HepG2 (cell line): Measurements from ENCODE around the gene ZNF341. TPM values are rescaled to one million over a fixed set of nuclear protein-coding genes. Genes with fewer than 3 reads are reported as not detected.
A peak's percentile ranks its signal among the peaks of the same experiment; 100 is the strongest.

ENCODE experiments used
- FOXP1 ChIP-seq, 2 experiments: fragments of 450-650 bp in 1 of 2; IDR thresholded peaks; 2 replicates each; pipeline ENCODE4 v1.6.1; 2017 to 2018; ENCODE audit warnings: antibody characterized with exemption in 1 of 2
- NCOA1 ChIP-seq: sonication (generic); formaldehyde crosslinking; IDR thresholded peaks from 2 replicates; pipeline ENCODE4 v1.9.0; 2021; ENCODE audit warnings: missing genetic modification reagents
- NFATC3 ChIP-seq: sonication (generic); formaldehyde crosslinking; IDR thresholded peaks from 2 replicates; pipeline ENCODE4 v1.5.1; 2020; ENCODE audit warnings: mild to moderate bottlenecking, missing genetic modification reagents
- PHF20 ChIP-seq: sonication (generic); formaldehyde crosslinking; IDR thresholded peaks from 2 replicates; pipeline ENCODE4 v1.5.0; 2020; ENCODE audit warnings: mild to moderate bottlenecking, missing genetic modification reagents
- RBM39 ChIP-seq: fragments of 200-400 bp; formaldehyde crosslinking; IDR thresholded peaks from one replicate; pipeline ENCODE4 v1.6.1; 2018; ENCODE audit warnings: antibody characterized with exemption, mild to moderate bottlenecking, low read depth, low read length; ENCODE audit not compliant: poor library complexity, severe bottlenecking
- STAG1 ChIP-seq: sonication (generic); formaldehyde crosslinking; IDR thresholded peaks from 2 replicates; pipeline ENCODE4 v1.4.0; 2020; ENCODE audit warnings: missing genetic modification reagents
- XRCC5 ChIP-seq: fragments of 200-400 bp; formaldehyde crosslinking; optimal IDR thresholded peaks from 2 replicates; pipeline ENCODE3; 2017; ENCODE audit warnings: mild to moderate bottlenecking, low read length
- ZFP82 ChIP-seq: sonication (generic); formaldehyde crosslinking; IDR thresholded peaks from 2 replicates; pipeline ENCODE4 v1.5.1; 2020; ENCODE audit warnings: mild to moderate bottlenecking, missing genetic modification reagents, borderline replicate concordance
- ZMYM2 ChIP-seq: sonication (generic); formaldehyde crosslinking; IDR thresholded peaks from 2 replicates; pipeline ENCODE4 v1.8.0; 2022; ENCODE audit warnings: mild to moderate bottlenecking, missing genetic modification reagents
- ZNF124 ChIP-seq: sonication (generic); formaldehyde crosslinking; IDR thresholded peaks from 2 replicates; pipeline ENCODE4 v1.4.0; 2020; ENCODE audit warnings: missing genetic modification reagents
- ZNF230 ChIP-seq: sonication (generic); formaldehyde crosslinking; IDR thresholded peaks from 2 replicates; pipeline ENCODE4 v1.4.0; 2020; ENCODE audit warnings: mild to moderate bottlenecking, missing genetic modification reagents
- ZNF24 ChIP-seq: fragments of 450-650 bp; IDR thresholded peaks from 2 replicates; pipeline ENCODE4 v1.6.1; 2017; ENCODE audit warnings: antibody characterized with exemption, mild to moderate bottlenecking
- ZNF451 ChIP-seq: sonication (generic); formaldehyde crosslinking; IDR thresholded peaks from 2 replicates; pipeline ENCODE4 v1.5.0; 2020; ENCODE audit warnings: mild to moderate bottlenecking, missing genetic modification reagents
- ZNF776 ChIP-seq: sonication (generic); formaldehyde crosslinking; IDR thresholded peaks from 2 replicates; pipeline ENCODE4 v1.4.0; 2020; ENCODE audit warnings: mild to moderate bottlenecking, missing genetic modification reagents
- ZNF850 ChIP-seq: sonication (generic); formaldehyde crosslinking; conservative IDR thresholded peaks from 2 replicates; pipeline ENCODE4 v1.9.0; 2021; ENCODE audit warnings: mild to moderate bottlenecking, missing genetic modification reagents
- polyA plus RNA-seq, 8 experiments: library from polyadenylated mRNA; depleted of rRNA in 3 of 8; stranded (reverse) in 7 of 8; unstranded in 1 of 8; fragments of >200 nt; fragmentation: Illumina TruSeq in 4 of 8; extraction: Trizol in 4 of 8; gene quantifications; 2 replicates each; pipeline versions ENCODE4 v1.2.1 to v1.2.3, GENCODE V29; 2011 to 2016; ENCODE audit warnings: low read depth in 4 of 8, missing spikeins in 1 of 8, mixed read lengths in 1 of 8; ENCODE audit not compliant: insufficient read depth in 1 of 8
- total RNA-seq, 5 experiments: library from RNA; depleted of rRNA; stranded (reverse); fragments of >200 nt; fragmentation: Illumina TruSeq; extraction: Trizol; gene quantifications; 2 replicates each; pipeline ENCODE4 v1.2.3, GENCODE V29; 2016; ENCODE audit warnings: low read depth in 1 of 5
- TF ChIP-seq, protein P1 (sequence below): sonication (generic); formaldehyde crosslinking; IDR thresholded peaks from 2 replicates; pipeline ENCODE4 v1.8.0; 2022; ENCODE audit warnings: mild to moderate bottlenecking, missing genetic modification reagents, moderate library complexity
- TF ChIP-seq, protein P2 (sequence below): sonication (generic); formaldehyde crosslinking; IDR thresholded peaks from 2 replicates; pipeline ENCODE4 v1.8.0; 2022; ENCODE audit warnings: missing genetic modification reagents, mild to moderate bottlenecking, borderline replicate concordance
- TF ChIP-seq, protein P3 (sequence below): sonication (generic); formaldehyde crosslinking; IDR thresholded peaks from 2 replicates; pipeline ENCODE4 v1.4.0; 2020; ENCODE audit warnings: missing genetic modification reagents
- TF ChIP-seq, protein P4 (sequence below): sonication (generic); formaldehyde crosslinking; IDR thresholded peaks from 2 replicates; pipeline ENCODE4; 2020; ENCODE audit warnings: missing genetic modification reagents, mild to moderate bottlenecking, borderline replicate concordance
- TF ChIP-seq, protein P5 (sequence below): sonication (generic); formaldehyde crosslinking; conservative IDR thresholded peaks from 2 replicates; pipeline ENCODE4 v1.4.0; 2020; ENCODE audit warnings: missing genetic modification reagents

The ZNF341 gene
- total and polyA plus RNA-seq, 2 of the 13 experiments (the other 11 are each of a cell fraction or from before 2014, with no cell fraction given), result 1.1 to 2.2 TPM

DNA sequence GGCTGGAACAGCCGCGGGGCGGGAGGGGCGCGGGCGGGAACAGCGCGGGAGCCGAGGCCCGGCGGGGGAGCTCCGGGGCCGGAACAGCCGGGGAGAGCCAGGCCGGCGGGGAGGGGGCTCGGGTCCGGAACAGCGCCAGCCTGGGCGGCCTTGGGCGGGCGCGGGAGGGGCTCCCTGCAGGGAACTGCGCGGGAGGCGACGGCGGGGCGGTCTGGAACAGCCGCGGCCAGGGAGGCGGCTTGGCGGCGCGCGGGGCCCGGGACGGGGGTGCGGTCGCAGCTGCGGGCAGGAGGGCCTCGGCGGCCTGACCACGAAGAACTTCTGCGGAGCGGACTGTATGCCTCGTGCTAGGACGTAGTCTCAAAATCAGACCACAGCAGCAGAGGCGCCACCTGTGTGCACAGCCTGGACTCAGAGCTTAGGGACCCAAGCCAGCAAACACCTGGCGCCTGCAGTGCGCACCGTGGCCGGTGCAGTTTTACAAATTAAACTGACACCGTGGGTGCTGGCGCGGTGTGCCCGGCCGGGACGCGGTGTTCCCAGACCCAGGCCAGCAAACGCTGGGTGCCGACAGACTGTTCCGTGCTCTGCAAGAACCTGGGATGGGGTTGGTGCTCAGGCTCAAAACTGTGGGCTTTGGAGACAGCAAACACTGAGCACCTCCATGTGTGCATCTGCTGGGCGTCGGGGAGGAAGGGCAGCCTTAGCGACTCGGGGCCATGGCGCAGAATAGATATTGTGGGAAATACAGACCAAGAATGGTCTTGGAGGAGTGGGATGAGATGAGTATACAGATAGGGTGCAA lies 572 bp downstream of the ZNF341 start (continued):
- TF ChIP-seq STAG1, result 0 out of 2 replicates have a peak, but pooled peaks have one; percentile 13
- TF ChIP-seq FOXP1 (IDR thresholded peaks at IDR 0.05), result no peak
- TF ChIP-seq FOXP1 (CRISPR knock-in tag; IDR thresholded peaks at IDR 0.05), result no peak; the same call in 1 of the 2 replicates
- TF ChIP-seq, protein P1, sequence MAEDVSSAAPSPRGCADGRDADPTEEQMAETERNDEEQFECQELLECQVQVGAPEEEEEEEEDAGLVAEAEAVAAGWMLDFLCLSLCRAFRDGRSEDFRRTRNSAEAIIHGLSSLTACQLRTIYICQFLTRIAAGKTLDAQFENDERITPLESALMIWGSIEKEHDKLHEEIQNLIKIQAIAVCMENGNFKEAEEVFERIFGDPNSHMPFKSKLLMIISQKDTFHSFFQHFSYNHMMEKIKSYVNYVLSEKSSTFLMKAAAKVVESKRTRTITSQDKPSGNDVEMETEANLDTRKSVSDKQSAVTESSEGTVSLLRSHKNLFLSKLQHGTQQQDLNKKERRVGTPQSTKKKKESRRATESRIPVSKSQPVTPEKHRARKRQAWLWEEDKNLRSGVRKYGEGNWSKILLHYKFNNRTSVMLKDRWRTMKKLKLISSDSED (CRISPR knock-in tag), result peak; percentile 79; the same call in 1 of the 2 replicates
- no peak; the same call in 1 of the 2 replicates for TF ChIP-seq ZNF850 (CRISPR knock-in tag)
- TF ChIP-seq ZMYM2 (CRISPR knock-in tag), result peak; percentile 70; the same call in 1 of the 2 replicates
- TF ChIP-seq NFATC3 (CRISPR knock-in tag), result peak; percentile 66; the same call in 1 of the 2 replicates
- no peak; the same call in 1 of the 2 replicates for TF ChIP-seq ZFP82 (CRISPR knock-in tag)
- peak; percentile 96 for TF ChIP-seq ZNF451 (CRISPR knock-in tag)
- peak; percentile 90 for TF ChIP-seq RBM39
- TF ChIP-seq NCOA1 (CRISPR knock-in tag), result peak; percentile 83
- TF ChIP-seq PHF20 (CRISPR knock-in tag), result peak; percentile 58; the same call in 1 of the 2 replicates
- peak; percentile 31; the same call in 1 of the 2 replicates for TF ChIP-seq ZNF124
- TF ChIP-seq ZNF24, result peak; percentile 55; the same call in 1 of the 2 replicates
- peak; percentile 22; the same call in 1 of the 2 replicates for TF ChIP-seq ZNF230 (CRISPR knock-in tag)
- TF ChIP-seq, protein P2, sequence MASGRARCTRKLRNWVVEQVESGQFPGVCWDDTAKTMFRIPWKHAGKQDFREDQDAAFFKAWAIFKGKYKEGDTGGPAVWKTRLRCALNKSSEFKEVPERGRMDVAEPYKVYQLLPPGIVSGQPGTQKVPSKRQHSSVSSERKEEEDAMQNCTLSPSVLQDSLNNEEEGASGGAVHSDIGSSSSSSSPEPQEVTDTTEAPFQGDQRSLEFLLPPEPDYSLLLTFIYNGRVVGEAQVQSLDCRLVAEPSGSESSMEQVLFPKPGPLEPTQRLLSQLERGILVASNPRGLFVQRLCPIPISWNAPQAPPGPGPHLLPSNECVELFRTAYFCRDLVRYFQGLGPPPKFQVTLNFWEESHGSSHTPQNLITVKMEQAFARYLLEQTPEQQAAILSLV (CRISPR knock-in tag), result peak; percentile 85
- TF ChIP-seq, protein P3, sequence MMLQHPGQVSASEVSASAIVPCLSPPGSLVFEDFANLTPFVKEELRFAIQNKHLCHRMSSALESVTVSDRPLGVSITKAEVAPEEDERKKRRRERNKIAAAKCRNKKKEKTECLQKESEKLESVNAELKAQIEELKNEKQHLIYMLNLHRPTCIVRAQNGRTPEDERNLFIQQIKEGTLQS, result 0 out of 2 replicates have a peak, but pooled peaks have one; percentile 44
- peak; percentile 92 for TF ChIP-seq XRCC5
- TF ChIP-seq, protein P4, sequence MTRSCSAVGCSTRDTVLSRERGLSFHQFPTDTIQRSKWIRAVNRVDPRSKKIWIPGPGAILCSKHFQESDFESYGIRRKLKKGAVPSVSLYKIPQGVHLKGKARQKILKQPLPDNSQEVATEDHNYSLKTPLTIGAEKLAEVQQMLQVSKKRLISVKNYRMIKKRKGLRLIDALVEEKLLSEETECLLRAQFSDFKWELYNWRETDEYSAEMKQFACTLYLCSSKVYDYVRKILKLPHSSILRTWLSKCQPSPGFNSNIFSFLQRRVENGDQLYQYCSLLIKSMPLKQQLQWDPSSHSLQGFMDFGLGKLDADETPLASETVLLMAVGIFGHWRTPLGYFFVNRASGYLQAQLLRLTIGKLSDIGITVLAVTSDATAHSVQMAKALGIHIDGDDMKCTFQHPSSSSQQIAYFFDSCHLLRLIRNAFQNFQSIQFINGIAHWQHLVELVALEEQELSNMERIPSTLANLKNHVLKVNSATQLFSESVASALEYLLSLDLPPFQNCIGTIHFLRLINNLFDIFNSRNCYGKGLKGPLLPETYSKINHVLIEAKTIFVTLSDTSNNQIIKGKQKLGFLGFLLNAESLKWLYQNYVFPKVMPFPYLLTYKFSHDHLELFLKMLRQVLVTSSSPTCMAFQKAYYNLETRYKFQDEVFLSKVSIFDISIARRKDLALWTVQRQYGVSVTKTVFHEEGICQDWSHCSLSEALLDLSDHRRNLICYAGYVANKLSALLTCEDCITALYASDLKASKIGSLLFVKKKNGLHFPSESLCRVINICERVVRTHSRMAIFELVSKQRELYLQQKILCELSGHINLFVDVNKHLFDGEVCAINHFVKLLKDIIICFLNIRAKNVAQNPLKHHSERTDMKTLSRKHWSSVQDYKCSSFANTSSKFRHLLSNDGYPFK, result peak; percentile 73
- TF ChIP-seq, protein P5, sequence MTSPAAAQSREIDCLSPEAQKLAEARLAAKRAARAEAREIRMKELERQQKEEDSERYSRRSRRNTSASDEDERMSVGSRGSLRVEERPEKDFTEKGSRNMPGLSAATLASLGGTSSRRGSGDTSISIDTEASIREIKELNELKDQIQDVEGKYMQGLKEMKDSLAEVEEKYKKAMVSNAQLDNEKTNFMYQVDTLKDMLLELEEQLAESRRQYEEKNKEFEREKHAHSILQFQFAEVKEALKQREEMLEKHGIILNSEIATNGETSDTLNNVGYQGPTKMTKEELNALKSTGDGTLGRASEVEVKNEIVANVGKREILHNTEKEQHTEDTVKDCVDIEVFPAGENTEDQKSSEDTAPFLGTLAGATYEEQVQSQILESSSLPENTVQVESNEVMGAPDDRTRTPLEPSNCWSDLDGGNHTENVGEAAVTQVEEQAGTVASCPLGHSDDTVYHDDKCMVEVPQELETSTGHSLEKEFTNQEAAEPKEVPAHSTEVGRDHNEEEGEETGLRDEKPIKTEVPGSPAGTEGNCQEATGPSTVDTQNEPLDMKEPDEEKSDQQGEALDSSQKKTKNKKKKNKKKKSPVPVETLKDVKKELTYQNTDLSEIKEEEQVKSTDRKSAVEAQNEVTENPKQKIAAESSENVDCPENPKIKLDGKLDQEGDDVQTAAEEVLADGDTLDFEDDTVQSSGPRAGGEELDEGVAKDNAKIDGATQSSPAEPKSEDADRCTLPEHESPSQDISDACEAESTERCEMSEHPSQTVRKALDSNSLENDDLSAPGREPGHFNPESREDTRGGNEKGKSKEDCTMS, result no peak; the same call in 1 of the 2 replicates
- TF ChIP-seq ZNF776, result peak; percentile 96; the same call in 1 of the 2 replicates
